ENCODE measurements around the gene TANC1. TPM values are rescaled to one million over a fixed set of nuclear protein-coding genes. Genes with fewer than 3 reads are reported as not detected.

The TANC1 gene
- 62.7 TPM for total RNA-seq
- long read RNA-seq, full-length matches to known transcripts, result 4 of 146 reads
- long read RNA-seq, partial matches to known transcripts, result 47 of 146 reads
- long read RNA-seq, other reads (novel, unspliced or antisense), result 95 of 146 reads

GRCh38 chr2:158968396-158969161 is at the start of gene TANC1:
TSS of gene TANC1 (plus strand) at chr2:158968640. CDS start at chr2:159065911, 97,271 bp downstream.
- DNase-seq (peak; percentile 98), ATAC-seq (peak; percentile 96)
- intact Hi-C loops (cut with micrococcal nuclease), result loop anchor here (10.0 kb wide), 1 partner anchor 146 kb away; no protein-coding TSS in a partner anchor

GRCh38 chr2:158921599-158922408 is 46.6 kb upstream of the TANC1 start:
- DNase-seq, result peak; percentile 54
- intact Hi-C loops (cut with micrococcal nuclease), result no loop called here
- ATAC-seq, result peak; percentile 85

GRCh38 chr2:158922601-158923000 is 45.8 kb upstream of the TANC1 start:
- no peak for ATAC-seq
- intact Hi-C loops (cut with micrococcal nuclease), result no loop called here
- DNase-seq, result no peak

GRCh38 chr2:158923180-158923594 is 45.3 kb upstream of the TANC1 start:
- intact Hi-C loops (cut with micrococcal nuclease), result no loop called here
- no peak for ATAC-seq
- DNase-seq, result no peak

GRCh38 chr2:158923641-158924040 is 44.8 kb upstream of the TANC1 start:
- DNase-seq (no peak), ATAC-seq (no peak)
- intact Hi-C loops (cut with micrococcal nuclease), result no loop called here

GRCh38 chr2:158926478-158926948 is 41.9 kb upstream of the TANC1 start:
- no peak for DNase-seq
- ATAC-seq, result no peak
- intact Hi-C loops (cut with micrococcal nuclease), result no loop called here

GRCh38 chr2:158928515-158928914 is 39.9 kb upstream of the TANC1 start:
- DNase-seq, result no peak

GRCh38 chr2:158928965-158929364 is 39.5 kb upstream of the TANC1 start:
- no peak for ATAC-seq
- intact Hi-C loops (cut with micrococcal nuclease), result no loop called here
- no peak for DNase-seq

More at GRCh38 chr2:158928515-158928914, 39.9 kb upstream of the TANC1 start:
- intact Hi-C loops (cut with micrococcal nuclease), result no loop called here
- ATAC-seq, result no peak

GRCh38 chr2:158931572-158931971 is 36.9 kb upstream of the TANC1 start:
- intact Hi-C loops (cut with micrococcal nuclease), result no loop called here
- DNase-seq (no peak), ATAC-seq (no peak)

GRCh38 chr2:158932131-158932645 is 36.3 kb upstream of the TANC1 start:
- intact Hi-C loops (cut with micrococcal nuclease), result no loop called here
- no peak for ATAC-seq
- no peak for DNase-seq

GRCh38 chr2:158934170-158934569 is 34.3 kb upstream of the TANC1 start:
- intact Hi-C loops (cut with micrococcal nuclease), result no loop called here
- no peak for ATAC-seq
- no peak for DNase-seq

GRCh38 chr2:158935617-158936016 is 32.8 kb upstream of the TANC1 start:
- intact Hi-C loops (cut with micrococcal nuclease), result no loop called here
- no peak for ATAC-seq

GRCh38 chr2:158936978-158937377 is 31.5 kb upstream of the TANC1 start:
- ATAC-seq, result peak; percentile 87
- intact Hi-C loops (cut with micrococcal nuclease), result no loop called here

More at GRCh38 chr2:158935617-158936016, 32.8 kb upstream of the TANC1 start:
- DNase-seq, result no peak

GRCh38 chr2:158940356-158940755 is 28.1 kb upstream of the TANC1 start:
- intact Hi-C loops (cut with micrococcal nuclease), result no loop called here
- DNase-seq, result no peak
- ATAC-seq, result no peak

More at GRCh38 chr2:158936978-158937377, 31.5 kb upstream of the TANC1 start:
- DNase-seq, result no peak

- no peak for ATAC-seq
- DNase-seq, result no peak
- intact Hi-C loops (cut with micrococcal nuclease), result no loop called here
Measured at GRCh38 chr2:158943973-158944372, 24.5 kb upstream of the TANC1 start.

- no peak for ATAC-seq
- no peak for DNase-seq
- intact Hi-C loops (cut with micrococcal nuclease), result no loop called here
Measured at GRCh38 chr2:158948964-158949699, 19.3 kb upstream of the TANC1 start.

- ATAC-seq, result peak; percentile 41
- DNase-seq, result no peak
- intact Hi-C loops (cut with micrococcal nuclease), result no loop called here
Measured at GRCh38 chr2:158953454-158953853, 15.0 kb upstream of the TANC1 start.

- peak; percentile 89 for ATAC-seq
- DNase-seq, result peak; percentile 82
- intact Hi-C loops (cut with micrococcal nuclease), result no loop called here
Measured at GRCh38 chr2:158953926-158954763, 14.3 kb upstream of the TANC1 start.

All from left ventricle myocardium superior (tissue), 1 donor.